ENCODE measurements around the gene GOLGA6C. TPM values are rescaled to one million over a fixed set of nuclear protein-coding genes. Genes with fewer than 3 reads are reported as not detected.
A peak's percentile ranks its signal among the peaks of the same experiment; 100 is the strongest.
"Not testable (repeated sequence)": the region's sequence is repeated elsewhere in the genome, so short reads cannot be mapped to it uniquely, and the experiment has no call there.

Gene GOLGA6C
- polyA plus RNA-seq, 1 donor (not counting 4 experiments of a cell fraction or from before 2014, with no cell fraction given) = not detected

DNA sequence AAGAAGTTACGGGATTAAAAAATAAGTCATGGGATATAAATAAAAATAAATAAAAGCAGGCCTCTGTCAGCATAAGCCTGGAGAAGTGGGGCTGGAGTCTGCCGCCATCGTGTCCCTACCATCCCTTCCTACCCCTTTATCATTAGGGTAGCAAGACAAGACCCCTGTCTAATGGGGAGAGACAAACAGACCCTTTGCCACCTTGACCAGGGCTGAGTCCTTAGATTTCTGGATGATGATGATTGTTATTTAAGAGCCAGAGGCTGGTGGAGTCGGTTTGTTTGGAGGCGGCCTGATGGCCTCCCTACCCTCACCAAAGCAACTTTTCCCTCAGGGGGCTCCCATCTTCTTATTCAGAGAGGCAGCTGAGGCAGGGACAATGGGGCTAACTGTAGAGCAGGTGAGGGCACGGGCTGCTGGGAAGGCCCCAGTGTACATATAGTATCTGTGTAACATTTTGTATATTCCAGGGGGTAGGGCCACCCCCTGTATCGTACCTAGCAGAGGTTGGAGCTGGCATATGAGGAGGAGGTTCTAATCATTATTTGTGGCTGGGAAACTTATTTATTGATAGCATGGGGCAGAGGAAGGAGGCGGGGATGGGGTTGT is 15.7 kb downstream of the GOLGA6C start:
- FAIRE-seq; H3K27ac ChIP-seq (ENCODE audit: control insufficient read depth, insufficient read depth, low read length): not testable (repeated sequence)

DNA sequence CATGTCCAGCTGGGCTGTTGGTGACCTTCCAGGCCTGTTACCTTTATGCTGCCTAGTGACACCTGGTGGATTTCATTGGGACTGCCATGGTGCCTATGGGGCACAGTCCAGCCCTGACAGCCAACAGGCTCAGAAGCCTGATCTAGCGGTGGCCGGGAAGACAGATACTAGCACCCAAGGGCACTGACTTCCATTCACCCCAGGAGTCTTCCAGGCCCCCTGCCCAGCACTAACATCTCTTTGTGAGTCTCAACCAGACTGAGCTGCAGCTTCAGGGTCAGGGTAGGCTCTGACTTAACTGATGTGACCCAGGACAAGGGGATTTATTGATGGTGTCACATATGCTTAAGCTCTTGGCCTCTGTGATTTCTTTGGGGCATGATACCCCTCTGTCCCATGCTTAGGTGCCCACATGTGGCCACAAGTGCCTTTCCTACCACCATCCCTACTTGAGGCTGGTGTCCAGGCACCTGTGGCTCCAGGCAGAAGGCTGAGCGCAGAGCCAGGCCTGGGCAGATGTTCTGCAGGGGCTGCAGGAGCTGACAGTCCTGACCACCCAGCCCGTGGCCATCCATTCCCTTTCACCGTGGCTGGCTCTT is 16.5 kb downstream of the GOLGA6C start:
- dilution Hi-C loops (cut with MboI; ENCODE audit: extremely low pct_ligation_motif_present, low sequenced_read_pairs); DNase-seq (ENCODE audit: low read depth, low spot score); H2AFZ ChIP-seq (ENCODE audit: control insufficient read depth, low read length); H3K4me1 ChIP-seq (ENCODE audit: control insufficient read depth, extremely low read depth, insufficient read depth, low read length); H3K4me3 ChIP-seq (ENCODE audit: control insufficient read depth in 2 of 3, extremely low read depth in 1 of 3, insufficient read depth in 2 of 3, low read depth in 1 of 3, low read length in 3 of 3); H3K9me1 ChIP-seq (ENCODE audit: control insufficient read depth, extremely low read depth, insufficient read depth, low read length); H3K27me3 ChIP-seq (ENCODE audit: control insufficient read depth, extremely low read depth, insufficient read depth, low read length); H3K27ac ChIP-seq (ENCODE audit: control insufficient read depth, insufficient read depth, low read length); H3K9me3 ChIP-seq (ENCODE audit: control insufficient read depth, low read depth, low read length); H3K79me2 ChIP-seq (ENCODE audit: control insufficient read depth, insufficient read depth, low read length); H3K9ac ChIP-seq (ENCODE audit: control insufficient read depth, extremely low read depth, insufficient read depth, low read length); H4K20me1 ChIP-seq (ENCODE audit: control insufficient read depth, extremely low read depth, insufficient read depth, low read length); H3K36me3 ChIP-seq (ENCODE audit: control insufficient read depth in 2 of 2, extremely low read depth in 1 of 2, insufficient read depth in 2 of 2, low read length in 2 of 2); H3K4me2 ChIP-seq (ENCODE audit: control insufficient read depth, extremely low read depth, insufficient read depth, low read depth, low read length): not testable (repeated sequence)
- peak; percentile 84 for FAIRE-seq
- TF ChIP-seq, protein P1, sequence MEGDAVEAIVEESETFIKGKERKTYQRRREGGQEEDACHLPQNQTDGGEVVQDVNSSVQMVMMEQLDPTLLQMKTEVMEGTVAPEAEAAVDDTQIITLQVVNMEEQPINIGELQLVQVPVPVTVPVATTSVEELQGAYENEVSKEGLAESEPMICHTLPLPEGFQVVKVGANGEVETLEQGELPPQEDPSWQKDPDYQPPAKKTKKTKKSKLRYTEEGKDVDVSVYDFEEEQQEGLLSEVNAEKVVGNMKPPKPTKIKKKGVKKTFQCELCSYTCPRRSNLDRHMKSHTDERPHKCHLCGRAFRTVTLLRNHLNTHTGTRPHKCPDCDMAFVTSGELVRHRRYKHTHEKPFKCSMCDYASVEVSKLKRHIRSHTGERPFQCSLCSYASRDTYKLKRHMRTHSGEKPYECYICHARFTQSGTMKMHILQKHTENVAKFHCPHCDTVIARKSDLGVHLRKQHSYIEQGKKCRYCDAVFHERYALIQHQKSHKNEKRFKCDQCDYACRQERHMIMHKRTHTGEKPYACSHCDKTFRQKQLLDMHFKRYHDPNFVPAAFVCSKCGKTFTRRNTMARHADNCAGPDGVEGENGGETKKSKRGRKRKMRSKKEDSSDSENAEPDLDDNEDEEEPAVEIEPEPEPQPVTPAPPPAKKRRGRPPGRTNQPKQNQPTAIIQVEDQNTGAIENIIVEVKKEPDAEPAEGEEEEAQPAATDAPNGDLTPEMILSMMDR (optimal IDR thresholded peaks at IDR 0.05 in 1 of 3, IDR thresholded peaks at IDR 0.05 in 1 of 3, conservative IDR thresholded peaks at IDR 0.05 in 1 of 3; ENCODE audit: extremely low read depth in 1 of 3, insufficient read depth in 2 of 3, low read length in 3 of 3) = peak in 2 of 3 experiments; percentile 41 to 43

More for the DNA sequence above, 15.7 kb downstream of the GOLGA6C start:
- H3K9me3 ChIP-seq (ENCODE audit: control insufficient read depth, low read depth, low read length); H2AFZ ChIP-seq (ENCODE audit: control insufficient read depth, low read length); dilution Hi-C loops (cut with MboI; ENCODE audit: extremely low pct_ligation_motif_present, low sequenced_read_pairs); DNase-seq (ENCODE audit: low read depth, low spot score); H3K36me3 ChIP-seq (ENCODE audit: control insufficient read depth in 2 of 2, extremely low read depth in 1 of 2, insufficient read depth in 2 of 2, low read length in 2 of 2); H4K20me1 ChIP-seq (ENCODE audit: control insufficient read depth, extremely low read depth, insufficient read depth, low read length); H3K79me2 ChIP-seq (ENCODE audit: control insufficient read depth, insufficient read depth, low read length); H3K4me3 ChIP-seq (ENCODE audit: control insufficient read depth in 2 of 3, extremely low read depth in 1 of 3, insufficient read depth in 2 of 3, low read depth in 1 of 3, low read length in 3 of 3); H3K27me3 ChIP-seq (ENCODE audit: control insufficient read depth, extremely low read depth, insufficient read depth, low read length); H3K9ac ChIP-seq (ENCODE audit: control insufficient read depth, extremely low read depth, insufficient read depth, low read length); H3K9me1 ChIP-seq (ENCODE audit: control insufficient read depth, extremely low read depth, insufficient read depth, low read length); H3K4me1 ChIP-seq (ENCODE audit: control insufficient read depth, extremely low read depth, insufficient read depth, low read length); H3K4me2 ChIP-seq (ENCODE audit: control insufficient read depth, extremely low read depth, insufficient read depth, low read depth, low read length): not testable (repeated sequence)

GRCh38 chr15:75275617-75276016 is 17.5 kb downstream of the GOLGA6C start:
- H3K4me3 ChIP-seq (ENCODE audit: control insufficient read depth in 2 of 3, extremely low read depth in 1 of 3, insufficient read depth in 2 of 3, low read depth in 1 of 3, low read length in 3 of 3); H3K9me1 ChIP-seq (ENCODE audit: control insufficient read depth, extremely low read depth, insufficient read depth, low read length); H2AFZ ChIP-seq (ENCODE audit: control insufficient read depth, low read length); DNase-seq (ENCODE audit: low read depth, low spot score); H3K27ac ChIP-seq (ENCODE audit: control insufficient read depth, insufficient read depth, low read length); H3K9me3 ChIP-seq (ENCODE audit: control insufficient read depth, low read depth, low read length); H4K20me1 ChIP-seq (ENCODE audit: control insufficient read depth, extremely low read depth, insufficient read depth, low read length); H3K9ac ChIP-seq (ENCODE audit: control insufficient read depth, extremely low read depth, insufficient read depth, low read length); H3K36me3 ChIP-seq (ENCODE audit: control insufficient read depth in 2 of 2, extremely low read depth in 1 of 2, insufficient read depth in 2 of 2, low read length in 2 of 2); H3K4me1 ChIP-seq (ENCODE audit: control insufficient read depth, extremely low read depth, insufficient read depth, low read length); H3K79me2 ChIP-seq (ENCODE audit: control insufficient read depth, insufficient read depth, low read length); H3K27me3 ChIP-seq (ENCODE audit: control insufficient read depth, extremely low read depth, insufficient read depth, low read length); FAIRE-seq; dilution Hi-C loops (cut with MboI; ENCODE audit: extremely low pct_ligation_motif_present, low sequenced_read_pairs); H3K4me2 ChIP-seq (ENCODE audit: control insufficient read depth, extremely low read depth, insufficient read depth, low read depth, low read length): not testable (repeated sequence)

GRCh38 chr15:75278497-75278896 is 20.4 kb downstream of the GOLGA6C start:
- H3K4me2 ChIP-seq (ENCODE audit: control insufficient read depth, extremely low read depth, insufficient read depth, low read depth, low read length); H3K9ac ChIP-seq (ENCODE audit: control insufficient read depth, extremely low read depth, insufficient read depth, low read length); H3K79me2 ChIP-seq (ENCODE audit: control insufficient read depth, insufficient read depth, low read length); H3K27ac ChIP-seq (ENCODE audit: control insufficient read depth, insufficient read depth, low read length); H3K4me1 ChIP-seq (ENCODE audit: control insufficient read depth, extremely low read depth, insufficient read depth, low read length); H3K4me3 ChIP-seq (ENCODE audit: control insufficient read depth in 2 of 3, extremely low read depth in 1 of 3, insufficient read depth in 2 of 3, low read depth in 1 of 3, low read length in 3 of 3); H3K9me1 ChIP-seq (ENCODE audit: control insufficient read depth, extremely low read depth, insufficient read depth, low read length); H3K36me3 ChIP-seq (ENCODE audit: control insufficient read depth in 2 of 2, extremely low read depth in 1 of 2, insufficient read depth in 2 of 2, low read length in 2 of 2); FAIRE-seq; H3K27me3 ChIP-seq (ENCODE audit: control insufficient read depth, extremely low read depth, insufficient read depth, low read length); H4K20me1 ChIP-seq (ENCODE audit: control insufficient read depth, extremely low read depth, insufficient read depth, low read length); H2AFZ ChIP-seq (ENCODE audit: control insufficient read depth, low read length); DNase-seq (ENCODE audit: low read depth, low spot score); H3K9me3 ChIP-seq (ENCODE audit: control insufficient read depth, low read depth, low read length); dilution Hi-C loops (cut with MboI; ENCODE audit: extremely low pct_ligation_motif_present, low sequenced_read_pairs): not testable (repeated sequence)
